ENCODE measurements around the gene MEGF11.

DNA sequence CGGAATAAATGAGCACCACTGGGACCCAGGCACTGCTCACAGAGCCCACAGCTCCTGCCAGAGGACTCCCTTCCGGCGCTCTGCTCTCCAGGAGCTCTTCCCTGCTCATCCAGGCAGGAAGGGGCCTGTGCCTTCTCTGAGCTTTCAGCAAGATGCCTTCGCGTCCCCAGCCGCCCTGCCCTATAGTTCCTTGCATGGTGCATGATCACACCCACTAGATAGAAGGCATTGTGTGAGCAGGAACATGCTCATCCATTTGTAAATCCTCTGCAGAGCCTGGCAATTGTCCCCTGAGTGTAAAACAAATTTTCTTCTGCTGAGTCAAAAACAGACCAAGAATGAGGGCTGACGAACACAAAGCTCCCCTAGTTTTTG is 181.6 kb downstream of the MEGF11 start:
- TF ChIP-seq, protein P1, sequence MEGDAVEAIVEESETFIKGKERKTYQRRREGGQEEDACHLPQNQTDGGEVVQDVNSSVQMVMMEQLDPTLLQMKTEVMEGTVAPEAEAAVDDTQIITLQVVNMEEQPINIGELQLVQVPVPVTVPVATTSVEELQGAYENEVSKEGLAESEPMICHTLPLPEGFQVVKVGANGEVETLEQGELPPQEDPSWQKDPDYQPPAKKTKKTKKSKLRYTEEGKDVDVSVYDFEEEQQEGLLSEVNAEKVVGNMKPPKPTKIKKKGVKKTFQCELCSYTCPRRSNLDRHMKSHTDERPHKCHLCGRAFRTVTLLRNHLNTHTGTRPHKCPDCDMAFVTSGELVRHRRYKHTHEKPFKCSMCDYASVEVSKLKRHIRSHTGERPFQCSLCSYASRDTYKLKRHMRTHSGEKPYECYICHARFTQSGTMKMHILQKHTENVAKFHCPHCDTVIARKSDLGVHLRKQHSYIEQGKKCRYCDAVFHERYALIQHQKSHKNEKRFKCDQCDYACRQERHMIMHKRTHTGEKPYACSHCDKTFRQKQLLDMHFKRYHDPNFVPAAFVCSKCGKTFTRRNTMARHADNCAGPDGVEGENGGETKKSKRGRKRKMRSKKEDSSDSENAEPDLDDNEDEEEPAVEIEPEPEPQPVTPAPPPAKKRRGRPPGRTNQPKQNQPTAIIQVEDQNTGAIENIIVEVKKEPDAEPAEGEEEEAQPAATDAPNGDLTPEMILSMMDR (IDR thresholded peaks at IDR 0.05) = no peak
- TF ChIP-seq POLR2A (IDR thresholded peaks at IDR 0.05) (no peak), POLR2AphosphoS5 (IDR thresholded peaks at IDR 0.05) (no peak)

All from breast epithelium (tissue), 3 donors.